Endodermal cell (in vitro differentiated cells): Measurements from ENCODE around the gene CREB3L2. TPM values are rescaled to one million over a fixed set of nuclear protein-coding genes. Genes with fewer than 3 reads are reported as not detected.

Experiments used
- DNase-seq: peaks from one replicate; pipeline ENCODE4 v3.0.0-alpha.2; 2017
- H3K27ac ChIP-seq: 2 replicates; pipeline ENCODE4 v1.5.1; 2013; ENCODE audit warnings: mild to moderate bottlenecking, low read depth, low read length, moderate library complexity
- H3K27me3 ChIP-seq: 2 replicates; pipeline ENCODE4 v1.6.1; 2013; ENCODE audit warnings: mild to moderate bottlenecking, low read length, moderate library complexity; ENCODE audit not compliant: insufficient read depth, control insufficient read depth, poor library complexity, severe bottlenecking
- H3K36me3 ChIP-seq: 2 replicates; pipeline ENCODE4 v1.7.0; 2013; ENCODE audit warnings: mild to moderate bottlenecking, low read length, moderate library complexity; ENCODE audit not compliant: control insufficient read depth, insufficient read depth
- H3K4me1 ChIP-seq: one replicate; pipeline ENCODE4 v1.7.0; 2013; ENCODE audit warnings: low read length; ENCODE audit not compliant: control insufficient read depth, insufficient read depth
- H3K4me3 ChIP-seq: 2 replicates; pipeline ENCODE4 v1.5.1; 2013; ENCODE audit warnings: mild to moderate bottlenecking, low read length, moderate library complexity
- H3K9ac ChIP-seq: 2 replicates; pipeline ENCODE4 v1.6.1; 2013; ENCODE audit warnings: mild to moderate bottlenecking, low read length, moderate library complexity; ENCODE audit not compliant: poor library complexity, severe bottlenecking; ENCODE audit errors: extremely low read depth
- H3K9me3 ChIP-seq: 2 replicates; pipeline ENCODE4 v1.6.1; 2013; ENCODE audit warnings: mild to moderate bottlenecking, low read length, moderate library complexity; ENCODE audit not compliant: control insufficient read depth
- H3K27ac Mint-ChIP-seq: 2 replicates; pipeline ENCODE4 v1.8.0; 2020; ENCODE audit warnings: mixed read lengths
- H3K27me3 Mint-ChIP-seq: 2 replicates; pipeline ENCODE4 v1.8.0; 2021; ENCODE audit warnings: mild to moderate bottlenecking, mixed read lengths; ENCODE audit not compliant: insufficient read depth
- H3K36me3 Mint-ChIP-seq: 2 replicates; pipeline ENCODE4 v1.8.0; 2020; ENCODE audit warnings: low read depth, mixed read lengths
- H3K4me1 Mint-ChIP-seq: 2 replicates; pipeline ENCODE4 v1.8.0; 2020; ENCODE audit warnings: mixed read lengths
- H3K4me3 Mint-ChIP-seq: 2 replicates; pipeline ENCODE4 v1.8.0; 2020; ENCODE audit warnings: mild to moderate bottlenecking, moderate library complexity, mixed read lengths
- H3K9me3 Mint-ChIP-seq: 2 replicates; pipeline ENCODE4 v1.8.0; 2020; ENCODE audit warnings: mild to moderate bottlenecking, mixed read lengths
- WGBS, 2 experiments: methylation state at CpG; one replicate each; pipeline versions ENCODE4 v1.1.5 to v1.1.7; 2013; ENCODE audit warnings: missing lambda C conversion rate in 2 of 2, mixed read lengths in 1 of 2; ENCODE audit not compliant: insufficient coverage in 1 of 2, insufficient read length in 1 of 2; 5-methylcytosine and 5-hydroxymethylcytosine counted together
- total RNA-seq, 2 donors: library from RNA; stranded (reverse); fragmentation: NEBNext Ultra II Directional in 1 of 2; extraction: Animal tissue kit (Norgen Biotek cat#: 25700) in 1 of 2; gene quantifications; 2 replicates in 1 of 2; 3 replicates in 1 of 2; pipeline ENCODE4 v1.2.1, GENCODE V29; 2021
- TF ChIP-seq, protein P1 (sequence below): fragments of 200-600 bp; sonication (generic); conservative IDR thresholded peaks from 2 replicates; pipeline ENCODE4 v1.5.0; 2021; ENCODE audit warnings: antibody characterized with exemption, mild to moderate bottlenecking

Gene CREB3L2
- total RNA-seq, 2 donors from 2014 or later = 48.2 to 80.2 TPM

DNA sequence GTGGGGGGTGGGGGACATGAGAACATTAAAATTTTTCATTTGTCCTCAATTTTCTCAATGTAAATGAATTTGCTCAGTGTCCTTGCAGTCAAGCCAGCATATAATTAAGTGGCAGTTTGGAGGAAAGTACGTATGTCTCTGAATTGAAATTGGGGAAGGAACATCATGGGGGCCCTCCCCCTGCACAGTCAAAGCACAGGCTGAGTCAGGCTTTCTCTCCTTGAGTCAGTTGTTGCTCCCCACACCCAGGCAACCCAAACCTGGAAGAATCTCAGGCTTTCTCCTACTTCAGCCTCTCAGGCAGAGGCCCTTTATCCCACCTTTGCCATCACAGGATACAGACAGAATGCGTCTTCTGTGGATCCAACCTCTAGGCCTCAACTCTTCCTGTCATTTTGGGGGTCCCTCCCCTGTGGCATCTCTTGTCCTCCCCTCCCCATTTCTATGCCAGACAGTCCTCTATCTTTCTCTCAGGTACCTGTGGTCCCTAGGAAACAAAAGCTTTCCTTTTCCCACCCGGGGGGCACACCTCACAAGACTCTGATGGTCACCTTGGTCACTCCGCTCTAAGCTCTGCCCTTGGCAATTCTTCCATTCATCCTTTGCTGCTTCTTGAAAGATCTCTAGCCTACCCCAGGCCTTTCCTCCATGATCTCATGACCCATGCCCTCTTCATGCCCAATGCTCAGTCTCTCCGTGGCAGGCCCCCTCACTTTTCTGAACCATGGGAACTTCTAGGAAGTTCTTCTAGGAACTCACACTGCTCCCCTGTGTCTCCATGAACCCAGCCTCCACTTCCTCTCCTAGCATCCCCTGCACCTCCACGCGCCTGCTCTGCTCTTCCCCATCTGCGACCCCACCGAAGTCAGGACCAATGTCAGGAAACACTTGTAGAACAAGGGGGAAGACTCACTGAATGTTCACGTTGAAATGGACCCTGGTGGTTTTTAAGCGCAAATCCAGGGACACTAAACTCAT lies 40.4 kb downstream of the CREB3L2 start:
- no peak overlapping the region for H3K4me3 Mint-ChIP-seq
- H3K9me3 Mint-ChIP-seq = no peaks in the 10 kb centered on the region
- H3K36me3 Mint-ChIP-seq = peaks cover 19% of the 10 kb centered on the region

GRCh38 chr7:137960020-137960419 lies 41.9 kb downstream of the CREB3L2 start:
- no peaks in the 10 kb centered on the region for H3K9me3 Mint-ChIP-seq
- H3K27ac Mint-ChIP-seq = no peak overlapping the region
- Histone ChIP-seq H3K27ac (no peak overlapping the region), H3K36me3 (peaks cover 8% of the 10 kb centered on the region), H3K9me3 (no peaks in the 10 kb centered on the region), H3K27me3 (no peaks in the 10 kb centered on the region), H3K4me3 (no peak overlapping the region), H3K4me1 (peaks cover 15% of the 10 kb centered on the region), H3K9ac (no peak overlapping the region)
- peaks cover 19% of the 10 kb centered on the region for H3K36me3 Mint-ChIP-seq
- no peak overlapping the region for H3K4me3 Mint-ChIP-seq
- H3K27me3 Mint-ChIP-seq = no peaks in the 10 kb centered on the region
- H3K4me1 Mint-ChIP-seq = peaks cover 49% of the 10 kb centered on the region
- TF ChIP-seq, protein P1, sequence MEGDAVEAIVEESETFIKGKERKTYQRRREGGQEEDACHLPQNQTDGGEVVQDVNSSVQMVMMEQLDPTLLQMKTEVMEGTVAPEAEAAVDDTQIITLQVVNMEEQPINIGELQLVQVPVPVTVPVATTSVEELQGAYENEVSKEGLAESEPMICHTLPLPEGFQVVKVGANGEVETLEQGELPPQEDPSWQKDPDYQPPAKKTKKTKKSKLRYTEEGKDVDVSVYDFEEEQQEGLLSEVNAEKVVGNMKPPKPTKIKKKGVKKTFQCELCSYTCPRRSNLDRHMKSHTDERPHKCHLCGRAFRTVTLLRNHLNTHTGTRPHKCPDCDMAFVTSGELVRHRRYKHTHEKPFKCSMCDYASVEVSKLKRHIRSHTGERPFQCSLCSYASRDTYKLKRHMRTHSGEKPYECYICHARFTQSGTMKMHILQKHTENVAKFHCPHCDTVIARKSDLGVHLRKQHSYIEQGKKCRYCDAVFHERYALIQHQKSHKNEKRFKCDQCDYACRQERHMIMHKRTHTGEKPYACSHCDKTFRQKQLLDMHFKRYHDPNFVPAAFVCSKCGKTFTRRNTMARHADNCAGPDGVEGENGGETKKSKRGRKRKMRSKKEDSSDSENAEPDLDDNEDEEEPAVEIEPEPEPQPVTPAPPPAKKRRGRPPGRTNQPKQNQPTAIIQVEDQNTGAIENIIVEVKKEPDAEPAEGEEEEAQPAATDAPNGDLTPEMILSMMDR = no peak
- 100% methylated on average over 1 of the region's 1 CpG; no CpG with 5 or more reads in 1 of the 2 experiments for WGBS, 2 experiments
- no peak for DNase-seq

More for the DNA sequence above, 40.4 kb downstream of the CREB3L2 start:
- H3K27ac Mint-ChIP-seq = peak overlapping the region; percentile 23
- Histone ChIP-seq H3K27ac (no peak overlapping the region), H3K27me3 (no peaks in the 10 kb centered on the region), H3K9ac (no peak overlapping the region), H3K4me3 (no peak overlapping the region), H3K9me3 (no peaks in the 10 kb centered on the region), H3K36me3 (peaks cover 8% of the 10 kb centered on the region), H3K4me1 (peaks cover 19% of the 10 kb centered on the region)
- WGBS, 2 experiments = 95 to 98% methylated on average over 8 to 11 of the region's 11 CpGs
- TF ChIP-seq, protein P1 = no peak
- H3K4me1 Mint-ChIP-seq = peaks cover 50% of the 10 kb centered on the region
- no peak for DNase-seq
- no peaks in the 10 kb centered on the region for H3K27me3 Mint-ChIP-seq

DNA sequence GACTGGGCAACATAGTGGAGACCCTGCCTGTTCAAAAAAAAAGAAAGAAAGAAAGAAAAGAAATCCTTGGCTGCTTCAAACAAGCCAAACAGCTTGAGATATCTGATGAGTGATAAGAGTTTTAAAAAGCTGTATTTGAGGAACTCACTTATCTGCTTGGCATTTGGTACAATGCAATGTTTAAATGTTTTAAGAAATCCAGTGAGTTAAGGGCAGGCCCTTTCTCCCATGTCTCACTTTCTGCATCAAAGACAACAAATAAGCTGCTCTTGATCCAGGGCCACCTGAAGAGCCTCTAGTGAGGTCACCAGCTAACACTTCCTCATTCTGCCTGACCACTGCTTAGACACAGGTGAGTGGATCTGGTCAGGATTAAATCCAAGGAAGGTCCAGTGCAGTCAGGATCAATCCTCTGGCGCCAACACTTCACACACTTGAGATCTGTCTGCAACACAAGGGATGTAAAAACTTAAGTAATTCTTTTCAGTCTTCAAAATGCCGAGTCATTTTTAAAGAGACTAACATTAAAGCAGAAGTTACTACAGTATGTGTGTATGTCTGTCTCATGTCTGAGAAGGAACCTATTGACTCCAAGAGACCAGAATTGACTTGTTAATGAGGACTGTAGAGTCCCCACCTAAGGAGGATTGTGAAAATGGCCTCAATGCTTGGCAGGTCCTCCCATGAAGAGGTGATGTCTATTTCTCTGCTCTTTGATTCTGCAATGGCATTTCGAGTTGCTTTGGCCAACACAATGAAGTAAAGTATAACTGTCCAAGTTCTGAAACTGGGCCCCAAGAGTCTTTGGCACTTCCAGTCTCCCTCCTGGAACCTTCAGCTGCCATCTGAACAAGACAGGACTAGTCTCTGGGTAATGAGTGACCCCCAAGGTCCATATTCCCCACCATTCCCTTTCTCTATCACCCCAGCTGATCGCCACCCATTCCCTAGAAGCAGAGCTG lies 43.1 kb downstream of the CREB3L2 start:
- H3K36me3 ChIP-seq = peaks cover 8% of the 10 kb centered on the region
- H3K27me3 Mint-ChIP-seq = no peaks in the 10 kb centered on the region
- peak overlapping the region; percentile 22 for H3K4me3 ChIP-seq
- no peak for DNase-seq
- no peak overlapping the region for H3K4me3 Mint-ChIP-seq
- no peaks in the 10 kb centered on the region for H3K27me3 ChIP-seq
- H3K9me3 Mint-ChIP-seq = no peaks in the 10 kb centered on the region
- 92 to 96% methylated on average over 3 to 4 of the region's 4 CpGs for WGBS, 2 experiments
- H3K9me3 ChIP-seq = no peaks in the 10 kb centered on the region
- H3K4me1 Mint-ChIP-seq = peaks cover 59% of the 10 kb centered on the region
- H3K36me3 Mint-ChIP-seq = peaks cover 15% of the 10 kb centered on the region
- H3K9ac ChIP-seq = no peak overlapping the region
- peaks cover 27% of the 10 kb centered on the region for H3K4me1 ChIP-seq
- no peak overlapping the region for H3K27ac ChIP-seq
- peak overlapping the region; percentile 54 for H3K27ac Mint-ChIP-seq
- TF ChIP-seq, protein P1 = no peak
